Psoas muscle (tissue), 8 donors: ENCODE measurements around the gene FNBP1. TPM values are rescaled to one million over a fixed set of nuclear protein-coding genes. Genes with fewer than 3 reads are reported as not detected.

ENCODE experiments used
- ATAC-seq, 4 donors: fragments of 200-7000 bp; cut with Tn5 transposase; one replicate each; pipeline ENCODE4 v1.9.1; 2020; ENCODE audit warnings: moderate library complexity in 3 of 4, mild to moderate bottlenecking in 2 of 4
- DNase-seq, 2 donors: peaks; one replicate each; pipeline ENCODE4 v3.0.0-alpha.2; 2020
- H3K27ac ChIP-seq: fragments of 200-600 bp; one replicate; pipeline ENCODE4 v1.8.0; 2022
- H3K27me3 ChIP-seq, 3 donors: fragments of 200-600 bp in 1 of 3; one replicate each; pipeline versions ENCODE4 v1.6.1 to v1.8.0; 2013 to 2022; ENCODE audit warnings: low read length in 2 of 3, mild to moderate bottlenecking in 2 of 3, moderate library complexity in 1 of 3; ENCODE audit not compliant: insufficient read depth in 3 of 3
- H3K36me3 ChIP-seq, 2 donors: fragments of 200-600 bp in 1 of 2; one replicate each; pipeline versions ENCODE4 v1.6.1 to v1.8.0; 2013 to 2022; ENCODE audit warnings: low read depth in 1 of 2, mild to moderate bottlenecking in 1 of 2, moderate library complexity in 1 of 2; ENCODE audit not compliant: insufficient read depth in 1 of 2
- H3K4me1 ChIP-seq: fragments of 200-600 bp; one replicate; pipeline ENCODE4 v1.8.0; 2022
- H3K4me3 ChIP-seq: fragments of 200-600 bp; one replicate; pipeline ENCODE4 v1.8.0; 2022; ENCODE audit warnings: mild to moderate bottlenecking
- H3K9me3 ChIP-seq: fragments of 200-600 bp; one replicate; pipeline ENCODE4 v1.8.0; 2022
- CTCF ChIP-seq: fragments of 200-600 bp; IDR thresholded peaks from one replicate; pipeline ENCODE4 v1.8.0; 2022; ENCODE audit warnings: antibody characterized with exemption
- WGBS, 3 donors: extraction: QIAGEN DNeasy Blood & Tissue Kit; methylation state at CpG; one replicate each; pipeline versions ENCODE4 v1.1.6 to v1.1.7; 2013; 5-methylcytosine and 5-hydroxymethylcytosine counted together
- intact Hi-C, 2 donors: fragments of 100-400 bp; cut with DNase I; formaldehyde crosslinking; loops; one replicate each; pipeline versions ENCODE4 v1.11.0 to v1.14.2; 2022
- polyA plus RNA-seq, 3 donors: library from polyadenylated mRNA; stranded (reverse); fragments of 200-250 nt; gene quantifications; one replicate each; pipeline ENCODE4 v1.2.3, GENCODE V29; 2013
- total RNA-seq, 4 donors: library from RNA; stranded (reverse); fragmentation: NEBNext Ultra II Directional in 2 of 4; extraction: Animal tissue kit (Norgen Biotek cat#: 25700) in 2 of 4; gene quantifications; one replicate each; pipeline versions ENCODE4 v1.2.1 to v1.2.4, GENCODE V29; 2021 to 2023
- donor health status: healthy with polysubstance abuse.
- donor health status: DM: no; HTN: no; CAD: no; lungs with moderate emphysema.
- donor health status: Bipolar disorder and iron deficiency.
- donor health status: healthy.
- donor health status: DM: yes; HTN: yes; CAD: no.
- donor health status: DM: no; HTN: no; CAD: no.
- donor health status: DM: no; HTN: no; CAD: no.
- donor health status: DM: yes; HTN: yes; CAD: no.

FNBP1 gene
- total and polyA plus RNA-seq, 7 donors = 4.6 to 30.5 (median 27.2) TPM

- peaks cover 0 to 95% of the 10 kb centered on the region in 2 donors for H3K36me3 ChIP-seq
- WGBS, 3 donors = 92 to 96% (median 95%) methylated on average over 4 of the region's 4 CpGs
- intact Hi-C loops = no loop called here
- H3K27me3 ChIP-seq = no peaks in the 10 kb centered on the region
- TF ChIP-seq CTCF = no peak
- ATAC-seq (no peak), DNase-seq (no peak)
- no peaks in the 10 kb centered on the region for H3K9me3 ChIP-seq
- no peak overlapping the region for H3K27ac ChIP-seq
- H3K4me1 ChIP-seq = no peaks in the 10 kb centered on the region
- no peak overlapping the region for H3K4me3 ChIP-seq
Observed at GRCh38 chr9:129854588-129855110, 188.3 kb downstream of the FNBP1 start.

- ATAC-seq (no peak), DNase-seq (no peak)
- Histone ChIP-seq H3K4me1 (no peaks in the 10 kb centered on the region), H3K27ac (no peak overlapping the region), H3K27me3 (no peaks in the 10 kb centered on the region), H3K36me3 (peaks cover 0 to 89% of the 10 kb centered on the region in 2 donors), H3K9me3 (no peaks in the 10 kb centered on the region), H3K4me3 (no peak overlapping the region)
- intact Hi-C loops = no loop called here
- no peak for TF ChIP-seq CTCF
- WGBS, 3 donors = 54 to 88% (median 59%) methylated on average over 3 of the region's 3 CpGs
Observed at GRCh38 chr9:129853614-129854013, 189.4 kb downstream of the FNBP1 start.

DNA sequence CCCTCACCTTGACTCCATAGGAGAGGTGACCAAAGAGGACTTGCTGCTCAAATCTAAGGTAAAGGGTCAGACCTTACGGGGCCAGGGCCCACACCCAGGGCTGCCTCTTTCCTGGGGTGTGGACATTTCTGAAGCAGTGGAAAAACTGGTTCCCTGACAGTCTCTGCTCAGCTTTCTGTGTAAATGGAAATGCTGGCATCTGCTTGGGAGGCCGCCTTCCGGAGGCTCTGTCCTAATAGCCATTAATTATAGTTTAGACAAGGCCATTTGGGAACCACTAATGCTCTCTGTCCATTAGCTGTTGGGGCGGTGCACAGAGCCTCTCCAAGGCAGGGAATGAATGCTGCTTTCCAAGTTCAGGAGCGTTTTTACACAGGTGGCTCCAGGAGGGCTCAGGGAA lies 190.4 kb downstream of the FNBP1 start:
- peaks cover 0 to 79% of the 10 kb centered on the region in 2 donors for H3K36me3 ChIP-seq
- WGBS, 3 donors = 74 to 86% (median 85%) methylated on average over 5 of the region's 5 CpGs
- intact Hi-C loops = no loop called here
- H3K4me3 ChIP-seq = no peak overlapping the region
- no peaks in the 10 kb centered on the region for H3K9me3 ChIP-seq
- H3K4me1 ChIP-seq = no peaks in the 10 kb centered on the region
- ATAC-seq (no peak), DNase-seq (no peak)
- no peaks in the 10 kb centered on the region for H3K27me3 ChIP-seq
- no peak overlapping the region for H3K27ac ChIP-seq
- no peak for TF ChIP-seq CTCF

- H3K36me3 ChIP-seq = peaks cover 0 to 71% of the 10 kb centered on the region in 2 donors
- H3K4me1 ChIP-seq = no peaks in the 10 kb centered on the region
- DNase-seq (no peak), ATAC-seq (no peak)
- H3K9me3 ChIP-seq = no peaks in the 10 kb centered on the region
- H3K4me3 ChIP-seq = no peak overlapping the region
- TF ChIP-seq CTCF = no peak
- no peak overlapping the region for H3K27ac ChIP-seq
- intact Hi-C loops = no loop called here
- H3K27me3 ChIP-seq = no peaks in the 10 kb centered on the region
- WGBS, 3 donors = 74 to 80% (median 79%) methylated on average over 5 of the region's 5 CpGs
Observed at GRCh38 chr9:129851821-129852220, 191.2 kb downstream of the FNBP1 start.
